ENCODE results near the gene FREM2. TPM values are rescaled to one million over a fixed set of nuclear protein-coding genes. Genes with fewer than 3 reads are reported as not detected.

FREM2 gene
- total and polyA plus RNA-seq, 7 donors: 0.18 to 9.4 (median 2.2) TPM

DNA sequence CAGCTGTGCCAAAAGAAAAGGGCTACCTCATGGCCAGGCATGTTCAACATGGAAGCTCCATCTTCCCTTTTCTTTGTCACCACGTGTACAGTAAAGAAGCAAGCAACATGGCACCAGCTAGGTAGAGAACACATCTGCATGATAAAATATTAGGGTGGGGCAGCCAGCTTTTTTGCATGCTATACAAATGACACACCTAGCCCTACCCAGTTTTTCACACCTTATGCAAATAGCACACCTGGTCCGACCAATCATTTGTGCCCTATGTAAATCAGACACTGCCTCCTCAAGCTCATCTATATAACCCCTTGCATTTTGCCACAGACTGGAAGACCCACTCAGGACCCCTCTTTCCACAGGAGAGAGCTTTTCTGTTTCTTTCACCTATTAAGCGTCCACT lies 218.2 kb downstream of the FREM2 start:
- DNase-seq (no peak), ATAC-seq (no peak)
- H3K27me3 ChIP-seq (ENCODE audit: insufficient read depth in 3 of 3, low read length in 2 of 3): no peaks in the 10 kb centered on the region
- intact Hi-C loops (cut with DNase I): loop anchor here (5.0 kb wide), 2 partner anchors 33 to 38 kb away; no protein-coding TSS in a partner anchor
- TF ChIP-seq, protein P1, sequence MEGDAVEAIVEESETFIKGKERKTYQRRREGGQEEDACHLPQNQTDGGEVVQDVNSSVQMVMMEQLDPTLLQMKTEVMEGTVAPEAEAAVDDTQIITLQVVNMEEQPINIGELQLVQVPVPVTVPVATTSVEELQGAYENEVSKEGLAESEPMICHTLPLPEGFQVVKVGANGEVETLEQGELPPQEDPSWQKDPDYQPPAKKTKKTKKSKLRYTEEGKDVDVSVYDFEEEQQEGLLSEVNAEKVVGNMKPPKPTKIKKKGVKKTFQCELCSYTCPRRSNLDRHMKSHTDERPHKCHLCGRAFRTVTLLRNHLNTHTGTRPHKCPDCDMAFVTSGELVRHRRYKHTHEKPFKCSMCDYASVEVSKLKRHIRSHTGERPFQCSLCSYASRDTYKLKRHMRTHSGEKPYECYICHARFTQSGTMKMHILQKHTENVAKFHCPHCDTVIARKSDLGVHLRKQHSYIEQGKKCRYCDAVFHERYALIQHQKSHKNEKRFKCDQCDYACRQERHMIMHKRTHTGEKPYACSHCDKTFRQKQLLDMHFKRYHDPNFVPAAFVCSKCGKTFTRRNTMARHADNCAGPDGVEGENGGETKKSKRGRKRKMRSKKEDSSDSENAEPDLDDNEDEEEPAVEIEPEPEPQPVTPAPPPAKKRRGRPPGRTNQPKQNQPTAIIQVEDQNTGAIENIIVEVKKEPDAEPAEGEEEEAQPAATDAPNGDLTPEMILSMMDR (IDR thresholded peaks at IDR 0.05): no peak
- H3K4me1 ChIP-seq: no peaks in the 10 kb centered on the region
- H3K9me3 ChIP-seq: no peaks in the 10 kb centered on the region
- H3K27ac ChIP-seq: no peak overlapping the region
- H3K36me3 ChIP-seq (ENCODE audit: insufficient read depth in 1 of 2, low read depth in 1 of 2): no peaks in the 10 kb centered on the region
- H3K4me3 ChIP-seq: no peak overlapping the region
- 75 to 85% (median 78%) methylated on average over 3 of the region's 3 CpGs for WGBS, 3 donors

DNA sequence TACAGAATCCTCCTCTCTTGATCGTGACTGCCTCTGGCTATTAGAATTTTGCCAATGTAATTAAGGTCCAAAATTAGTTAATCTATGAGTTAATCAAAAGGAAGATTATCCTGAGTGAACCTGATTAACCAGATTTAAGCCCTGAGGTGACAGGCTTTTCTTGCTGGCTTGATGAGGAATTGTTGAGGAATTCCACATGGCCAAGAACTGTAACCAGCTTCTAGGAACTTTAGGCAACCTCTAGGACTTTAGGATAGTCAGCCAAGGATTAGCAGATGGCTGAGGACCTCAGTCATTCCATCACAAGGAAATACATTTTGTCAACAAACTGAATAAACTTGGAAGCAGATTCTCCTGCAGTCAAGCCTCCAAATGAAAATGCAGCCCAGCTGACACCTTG lies 219.0 kb downstream of the FREM2 start:
- TF ChIP-seq, protein P1 (IDR thresholded peaks at IDR 0.05): no peak
- ATAC-seq (no peak), DNase-seq (no peak)
- 61 to 76% (median 70%) methylated on average over 1 of the region's 1 CpG for WGBS, 3 donors
- Histone ChIP-seq H3K36me3 (ENCODE audit: insufficient read depth in 1 of 2, low read depth in 1 of 2) (no peaks in the 10 kb centered on the region), H3K4me1 (no peaks in the 10 kb centered on the region), H3K27ac (no peak overlapping the region), H3K9me3 (no peaks in the 10 kb centered on the region), H3K27me3 (ENCODE audit: insufficient read depth in 3 of 3, low read length in 2 of 3) (no peaks in the 10 kb centered on the region), H3K4me3 (no peak overlapping the region)
- intact Hi-C loops (cut with DNase I): loop anchor here (5.0 kb wide), 2 partner anchors 34 to 39 kb away; no protein-coding TSS in a partner anchor

DNA sequence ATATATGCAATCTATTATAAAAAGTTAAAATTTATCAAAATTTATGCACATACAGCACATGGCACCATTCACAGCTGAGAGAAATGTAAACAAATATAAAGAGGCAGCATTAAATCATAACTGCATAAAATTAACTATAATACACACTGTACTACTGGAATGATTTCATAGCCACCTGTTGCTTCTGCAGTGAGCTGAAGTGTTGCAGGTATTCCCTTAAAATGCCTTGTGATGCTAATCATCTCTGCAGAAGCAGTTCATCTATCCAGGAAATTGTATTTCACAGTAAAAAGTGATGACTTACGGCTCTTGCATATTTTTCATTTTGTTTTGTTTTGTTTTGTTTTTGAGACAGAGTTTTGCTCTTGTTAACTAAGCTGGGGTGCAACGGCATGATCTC lies 221.7 kb downstream of the FREM2 start:
- Histone ChIP-seq H3K4me3 (no peak overlapping the region), H3K36me3 (ENCODE audit: insufficient read depth in 1 of 2, low read depth in 1 of 2) (no peaks in the 10 kb centered on the region), H3K9me3 (no peaks in the 10 kb centered on the region), H3K27ac (no peak overlapping the region), H3K4me1 (no peaks in the 10 kb centered on the region), H3K27me3 (ENCODE audit: insufficient read depth in 3 of 3, low read length in 2 of 3) (no peaks in the 10 kb centered on the region)
- DNase-seq (no peak), ATAC-seq (no peak)
- intact Hi-C loops (cut with DNase I): loop anchor here (5.0 kb wide), 2 partner anchors 36 to 41 kb away; no protein-coding TSS in a partner anchor
- 78 to 90% (median 84%) methylated on average over 2 of the region's 2 CpGs for WGBS, 3 donors
- TF ChIP-seq, protein P1 (IDR thresholded peaks at IDR 0.05): no peak

DNA sequence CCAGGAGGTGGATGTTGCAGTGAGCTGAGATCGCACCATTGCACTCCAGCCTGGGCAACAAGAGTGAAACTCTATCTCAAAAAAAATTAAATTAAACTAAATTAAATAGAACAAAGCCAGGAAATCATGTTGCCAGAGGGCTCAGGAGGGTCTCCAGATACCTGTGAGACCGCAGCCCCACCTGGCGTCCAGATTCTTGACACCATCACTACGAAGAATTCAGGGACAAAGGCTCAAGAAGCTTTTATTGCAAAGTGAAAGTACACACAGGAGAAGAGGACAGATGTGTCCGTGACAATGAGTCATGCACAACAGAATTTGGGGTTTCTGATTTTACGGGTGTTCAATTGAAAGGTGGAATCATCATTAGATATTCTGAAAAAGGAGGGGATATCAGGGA lies 227.2 kb downstream of the FREM2 start:
- no peak for DNase-seq
- no peak overlapping the region for H3K27ac ChIP-seq
- H3K4me3 ChIP-seq: no peak overlapping the region
- H3K36me3 ChIP-seq (ENCODE audit: insufficient read depth in 1 of 2, low read depth in 1 of 2): no peaks in the 10 kb centered on the region
- intact Hi-C loops (cut with DNase I): loop anchor here (5.0 to 10.0 kb wide), 2 partner anchors 147 to 229 kb away; partner anchors contain the start of gene FREM2 (in 1 of the 2)
- TF ChIP-seq, protein P1 (IDR thresholded peaks at IDR 0.05): no peak
- H3K4me1 ChIP-seq: no peaks in the 10 kb centered on the region
- ATAC-seq: no peak
- H3K9me3 ChIP-seq: no peaks in the 10 kb centered on the region
- no peaks in the 10 kb centered on the region for H3K27me3 ChIP-seq (ENCODE audit: insufficient read depth in 3 of 3, low read length in 2 of 3)
- 79 to 88% (median 85%) methylated on average over 6 of the region's 6 CpGs for WGBS, 3 donors

DNA sequence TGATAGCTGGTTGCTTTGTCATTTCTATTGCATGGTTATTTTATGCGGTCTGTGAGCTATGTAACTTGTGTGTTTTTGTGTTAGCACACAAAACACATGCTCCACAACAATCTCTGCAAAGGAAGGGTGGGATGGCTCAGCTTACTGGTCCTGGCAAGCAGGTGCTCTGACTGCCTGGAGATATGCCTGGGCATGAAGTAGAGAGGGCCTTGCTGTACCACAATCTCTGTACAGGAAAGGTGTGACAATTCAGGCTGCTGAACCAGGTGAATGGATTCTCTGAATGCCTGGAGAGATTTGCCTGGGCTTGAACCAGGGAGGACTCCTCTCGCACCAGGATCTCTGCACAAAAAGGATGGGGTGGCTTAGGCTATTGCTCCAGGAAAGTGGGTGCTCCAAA lies 234.2 kb downstream of the FREM2 start:
- Histone ChIP-seq H3K9me3 (no peaks in the 10 kb centered on the region), H3K4me3 (no peak overlapping the region), H3K36me3 (ENCODE audit: insufficient read depth in 1 of 2, low read depth in 1 of 2) (no peaks in the 10 kb centered on the region), H3K27ac (no peak overlapping the region), H3K27me3 (ENCODE audit: insufficient read depth in 3 of 3, low read length in 2 of 3) (no peaks in the 10 kb centered on the region), H3K4me1 (no peaks in the 10 kb centered on the region)
- intact Hi-C loops (cut with DNase I): no loop called here
- DNase-seq (no peak), ATAC-seq (no peak)
- WGBS, 3 donors: 65 to 96% (median 69%) methylated on average over 2 of the region's 2 CpGs
- TF ChIP-seq, protein P1 (IDR thresholded peaks at IDR 0.05): no peak
